DLD1 (cell line): Measurements from ENCODE around the gene AREG.

Experiments used
- in situ Hi-C: cut with HindIII; loops from 2 replicates; pipeline ENCODE4 v1.10.0; 2017; ENCODE audit warnings: low sequenced_read_pairs

The AREG gene

GRCh38 chr4:74431113-74431826 lies 13.7 kb upstream of the AREG start:
- in situ Hi-C loops = loop anchor here (5.0 kb wide), 1 partner anchor 44 kb away; no protein-coding TSS in a partner anchor

- in situ Hi-C loops = loop anchor here (5.0 kb wide), 1 partner anchor 46 kb away; no protein-coding TSS in a partner anchor
Observed at GRCh38 chr4:74433043-74433442, 11.9 kb upstream of the AREG start.

- in situ Hi-C loops = loop anchor here (5.0 kb wide), 1 partner anchor 46 kb away; no protein-coding TSS in a partner anchor
Observed at GRCh38 chr4:74433541-74434172, 11.3 kb upstream of the AREG start.

GRCh38 chr4:74435296-74435695 lies 9.6 kb upstream of the AREG start:
- in situ Hi-C loops = no loop called here

GRCh38 chr4:74437866-74438265 lies 7.1 kb upstream of the AREG start:
- in situ Hi-C loops = no loop called here

- in situ Hi-C loops = no loop called here
Observed at GRCh38 chr4:74438661-74439060, 6.3 kb upstream of the AREG start.

- in situ Hi-C loops = no loop called here
Observed at GRCh38 chr4:74439952-74440351, 5.0 kb upstream of the AREG start.

GRCh38 chr4:74440356-74440755 lies 4.6 kb upstream of the AREG start:
- in situ Hi-C loops = no loop called here

- in situ Hi-C loops = no loop called here
Observed at GRCh38 chr4:74441744-74442143, 3.2 kb upstream of the AREG start.

- in situ Hi-C loops = no loop called here
Observed at GRCh38 chr4:74446193-74446868, 1.4 kb downstream of the AREG start.

- in situ Hi-C loops = no loop called here
Observed at GRCh38 chr4:74446896-74447295, 2.0 kb downstream of the AREG start.

GRCh38 chr4:74447636-74448233 lies 2.8 kb downstream of the AREG start:
- in situ Hi-C loops = no loop called here

- in situ Hi-C loops = no loop called here
Observed at GRCh38 chr4:74449571-74450297, 4.8 kb downstream of the AREG start.

- in situ Hi-C loops = no loop called here
Observed at GRCh38 chr4:74450298-74450683, 5.4 kb downstream of the AREG start.

- in situ Hi-C loops = no loop called here
Observed at GRCh38 chr4:74451214-74451661, 6.3 kb downstream of the AREG start.

- in situ Hi-C loops = no loop called here
Observed at GRCh38 chr4:74453037-74453635, 8.2 kb downstream of the AREG start.

GRCh38 chr4:74453829-74454742 lies 9.2 kb downstream of the AREG start:
- in situ Hi-C loops = no loop called here

- in situ Hi-C loops = no loop called here
Observed at GRCh38 chr4:74455361-74456055, 10.6 kb downstream of the AREG start.
